ENCODE results near the gene RRBP1. TPM values are rescaled to one million over a fixed set of nuclear protein-coding genes. Genes with fewer than 3 reads are reported as not detected.
A peak's percentile ranks its signal among the peaks of the same experiment; 100 is the strongest.

Gene RRBP1
- total and polyA plus RNA-seq, 2 experiments from 2014 or later: 193 to 242 TPM

DNA sequence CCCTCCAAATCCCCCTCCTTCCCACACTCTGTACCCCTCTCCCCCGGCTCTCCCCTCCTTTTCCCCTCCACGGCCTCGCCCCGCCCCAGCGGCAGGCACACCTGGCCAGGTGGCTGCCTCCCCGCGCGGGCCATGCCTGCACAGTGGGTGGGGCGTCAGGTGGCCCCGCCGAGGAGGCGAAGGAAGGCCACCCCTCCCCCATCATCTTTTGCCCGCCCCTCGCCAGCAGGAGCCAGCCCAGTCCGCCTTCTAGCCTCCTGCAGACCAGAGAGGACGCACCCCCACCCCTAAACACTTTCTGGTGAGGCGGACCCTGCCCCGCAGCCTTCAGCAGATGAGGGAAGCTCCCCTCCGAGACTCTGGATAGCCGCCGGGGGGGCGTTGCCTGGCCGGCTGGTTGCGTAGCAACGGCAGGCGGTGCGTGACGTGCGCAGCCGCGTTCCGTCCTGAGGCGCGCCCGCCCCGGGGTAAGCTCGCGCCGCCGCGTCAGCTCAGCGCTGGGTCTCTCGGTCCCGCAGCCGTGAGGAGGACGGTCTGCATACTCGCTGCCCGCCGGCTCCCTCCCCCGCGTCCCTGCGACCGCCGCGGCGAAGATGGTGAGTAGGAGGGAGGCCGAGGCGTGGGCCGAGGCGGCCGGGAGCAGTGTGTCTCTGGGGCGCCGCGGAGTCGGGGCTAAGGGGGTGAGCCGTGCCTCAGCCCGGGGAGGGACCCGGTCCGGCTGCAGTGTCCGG lies 112.3 kb downstream of the RRBP1 start, which contains the start of gene DSTN:
Gene DSTN (plus strand): TSS at position 460 of the 731 bp plus-strand sequence. CDS start 134 bp downstream, at position 594.
- Histone ChIP-seq H3K27me3 (no peaks in the 10 kb centered on the region), H3K79me2 (peaks cover 50% of the 10 kb centered on the region), H3K4me2 (peak within 1 kb of the TSS; percentile 85), H3K9me3 (ENCODE audit: low read depth) (no peaks in the 10 kb centered on the region), H4K20me1 (ENCODE audit: insufficient read depth, poor library complexity, severe bottlenecking) (peaks cover 40% of the 10 kb centered on the region), H3K4me3 (peak within 1 kb of the TSS; percentile 71), H2AFZ (peak within 1 kb of the TSS; percentile 3), H3K4me1 (ENCODE audit: insufficient read depth) (peaks cover 16% of the 10 kb centered on the region), H3K9me2 (replicated peaks; ENCODE audit: insufficient read depth) (no peaks in the 10 kb centered on the region), H3K27ac (peak within 1 kb of the TSS; percentile 99), H3K36me3 (replicated peaks; ENCODE audit: insufficient read depth, low read depth) (no peaks in the 10 kb centered on the region)
- DNase-seq (ENCODE audit: low spot score): peak; percentile 98
- TF ChIP-seq, protein P1, sequence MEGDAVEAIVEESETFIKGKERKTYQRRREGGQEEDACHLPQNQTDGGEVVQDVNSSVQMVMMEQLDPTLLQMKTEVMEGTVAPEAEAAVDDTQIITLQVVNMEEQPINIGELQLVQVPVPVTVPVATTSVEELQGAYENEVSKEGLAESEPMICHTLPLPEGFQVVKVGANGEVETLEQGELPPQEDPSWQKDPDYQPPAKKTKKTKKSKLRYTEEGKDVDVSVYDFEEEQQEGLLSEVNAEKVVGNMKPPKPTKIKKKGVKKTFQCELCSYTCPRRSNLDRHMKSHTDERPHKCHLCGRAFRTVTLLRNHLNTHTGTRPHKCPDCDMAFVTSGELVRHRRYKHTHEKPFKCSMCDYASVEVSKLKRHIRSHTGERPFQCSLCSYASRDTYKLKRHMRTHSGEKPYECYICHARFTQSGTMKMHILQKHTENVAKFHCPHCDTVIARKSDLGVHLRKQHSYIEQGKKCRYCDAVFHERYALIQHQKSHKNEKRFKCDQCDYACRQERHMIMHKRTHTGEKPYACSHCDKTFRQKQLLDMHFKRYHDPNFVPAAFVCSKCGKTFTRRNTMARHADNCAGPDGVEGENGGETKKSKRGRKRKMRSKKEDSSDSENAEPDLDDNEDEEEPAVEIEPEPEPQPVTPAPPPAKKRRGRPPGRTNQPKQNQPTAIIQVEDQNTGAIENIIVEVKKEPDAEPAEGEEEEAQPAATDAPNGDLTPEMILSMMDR (IDR thresholded peaks at IDR 0.05; ENCODE audit: poor library complexity): no peak
- TF ChIP-seq EZH2 (IDR thresholded peaks at IDR 0.05; ENCODE audit: borderline replicate concordance) (no peak), EZH2phosphoT487 (IDR thresholded peaks at IDR 0.05; ENCODE audit: low read depth, severe bottlenecking, unreplicated experiment) (no peak)
- WGBS (ENCODE audit: low lambda C conversion rate, missing lambda C conversion rate): under 1% methylated on average over 44 of the region's 70 CpGs

DNA sequence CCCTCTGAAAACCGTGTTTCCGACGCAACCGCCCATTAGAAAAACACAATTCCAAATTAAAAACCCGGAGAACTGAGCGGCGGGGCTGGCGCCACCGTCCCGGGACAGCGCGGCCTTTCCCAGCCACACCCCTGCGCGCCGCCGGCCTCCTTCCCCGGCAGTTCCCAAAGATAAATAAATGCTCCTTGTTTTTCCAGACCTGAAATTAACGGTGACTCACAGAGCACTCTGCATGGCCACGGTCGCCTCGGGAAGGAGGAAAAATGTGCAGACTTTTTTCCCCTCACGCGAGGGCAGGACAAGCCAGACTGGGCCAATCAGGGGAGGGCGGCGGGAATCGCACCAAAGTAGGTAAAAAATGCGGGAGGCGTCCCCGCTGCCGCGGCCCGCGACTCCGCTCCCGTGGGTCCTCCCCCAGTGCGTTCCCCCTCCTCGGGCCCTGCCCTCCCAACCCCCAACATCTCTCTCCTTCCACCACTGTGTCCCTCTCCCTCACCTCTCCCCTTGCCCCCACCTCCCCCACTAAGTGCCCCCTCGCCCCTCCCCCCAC lies 113.0 kb downstream of the RRBP1 start:
- peaks cover 16% of the 10 kb centered on the region for H3K4me1 ChIP-seq (ENCODE audit: insufficient read depth)
- WGBS (ENCODE audit: low lambda C conversion rate, missing lambda C conversion rate): under 1% methylated on average over 26 of the region's 38 CpGs
- TF ChIP-seq, protein P1 (IDR thresholded peaks at IDR 0.05; ENCODE audit: poor library complexity): no peak
- no peak for TF ChIP-seq EZH2 (IDR thresholded peaks at IDR 0.05; ENCODE audit: borderline replicate concordance)
- H3K27ac ChIP-seq: peak overlapping the region; percentile 99
- peaks cover 34% of the 10 kb centered on the region for H4K20me1 ChIP-seq (ENCODE audit: insufficient read depth, poor library complexity, severe bottlenecking)
- peaks cover 42% of the 10 kb centered on the region for H3K79me2 ChIP-seq
- no peaks in the 10 kb centered on the region for H3K36me3 ChIP-seq (replicated peaks; ENCODE audit: insufficient read depth, low read depth)
- H3K27me3 ChIP-seq: no peaks in the 10 kb centered on the region
- peak overlapping the region; percentile 11 for H3K4me3 ChIP-seq
- H3K9me3 ChIP-seq (ENCODE audit: low read depth): no peaks in the 10 kb centered on the region
- H2AFZ ChIP-seq: no peak overlapping the region
- peak overlapping the region; percentile 85 for H3K4me2 ChIP-seq
- DNase-seq (ENCODE audit: low spot score): peak; percentile 93
- H3K9me2 ChIP-seq (replicated peaks; ENCODE audit: insufficient read depth): no peaks in the 10 kb centered on the region

DNA sequence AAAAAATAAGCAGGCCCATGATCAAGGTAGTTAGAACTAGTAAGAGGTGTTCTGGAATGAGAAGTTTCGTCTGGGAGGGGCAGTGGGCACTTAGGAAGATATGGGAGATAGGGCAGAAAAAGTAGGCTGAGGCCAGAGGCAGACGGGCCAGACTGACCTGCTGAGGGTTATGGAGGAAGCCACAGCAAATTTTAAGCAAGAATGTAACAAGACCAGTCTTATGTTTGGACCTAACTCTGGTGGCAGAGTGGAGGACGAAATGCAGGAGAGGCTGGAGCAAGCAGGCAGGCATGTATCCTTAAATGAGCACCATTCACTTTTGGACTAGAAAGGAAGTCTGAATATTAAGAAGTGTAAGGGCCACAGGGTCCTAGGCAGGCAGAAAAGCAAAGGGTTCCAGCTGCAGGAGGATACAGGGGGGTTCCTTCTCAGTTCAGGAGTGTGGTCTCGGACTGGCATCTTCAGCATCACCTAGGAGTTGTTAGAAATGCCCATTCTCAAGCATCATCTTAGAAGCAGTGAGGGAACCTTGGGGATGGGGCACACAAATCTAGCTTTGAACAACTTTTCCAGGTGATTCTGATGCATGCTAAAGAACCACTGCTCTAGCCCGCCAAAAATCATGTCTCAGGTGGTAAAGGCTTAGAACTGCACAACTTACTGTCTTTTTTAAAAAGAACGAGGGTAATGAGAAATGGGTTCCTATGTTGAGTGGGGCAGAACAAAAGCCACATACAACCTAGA lies 113.8 kb downstream of the RRBP1 start:
- Histone ChIP-seq H3K27ac (peak overlapping the region; percentile 99), H2AFZ (no peak overlapping the region)
- no peak for TF ChIP-seq EZH2 (IDR thresholded peaks at IDR 0.05; ENCODE audit: borderline replicate concordance)
- TF ChIP-seq, protein P1 (IDR thresholded peaks at IDR 0.05; ENCODE audit: poor library complexity): no peak
- TF ChIP-seq EZH2phosphoT487 (IDR thresholded peaks at IDR 0.05; ENCODE audit: low read depth, severe bottlenecking, unreplicated experiment): no peak

More for the DNA sequence above, 113.8 kb downstream of the RRBP1 start:
- no peaks in the 10 kb centered on the region for H3K9me3 ChIP-seq (ENCODE audit: low read depth)
- no peaks in the 10 kb centered on the region for H3K9me2 ChIP-seq (replicated peaks; ENCODE audit: insufficient read depth)
- peak overlapping the region; percentile 11 for H3K4me3 ChIP-seq
- H3K79me2 ChIP-seq: peaks cover 34% of the 10 kb centered on the region
- peaks cover 14% of the 10 kb centered on the region for H3K4me1 ChIP-seq (ENCODE audit: insufficient read depth)
- peaks cover 25% of the 10 kb centered on the region for H4K20me1 ChIP-seq (ENCODE audit: insufficient read depth, poor library complexity, severe bottlenecking)
- WGBS (ENCODE audit: low lambda C conversion rate, missing lambda C conversion rate): 69% methylated on average over 6 of the region's 6 CpGs
- peak; percentile 6 for DNase-seq (ENCODE audit: low spot score)
- no peaks in the 10 kb centered on the region for H3K36me3 ChIP-seq (replicated peaks; ENCODE audit: insufficient read depth, low read depth)
- H3K4me2 ChIP-seq: peak overlapping the region; percentile 85
- no peaks in the 10 kb centered on the region for H3K27me3 ChIP-seq

Data from hepatocyte (in vitro differentiated cells).